ENCODE measurements around the gene MAP2K5. TPM values are rescaled to one million over a fixed set of nuclear protein-coding genes. Genes with fewer than 3 reads are reported as not detected.

MAP2K5 gene
- total RNA-seq, 1 experiment from 2014 or later, result 15.0 TPM

- Histone ChIP-seq H3K4me1 (ENCODE audit: insufficient read depth, low read length) (peaks cover 3% of the 10 kb centered on the region; the same call in 1 of the 2 replicates), H3K9me3 (ENCODE audit: control insufficient read depth, low read depth, low read length) (no peaks in the 10 kb centered on the region), H3K79me1 (ENCODE audit: insufficient read depth, low read depth, low read length, poor library complexity, severe bottlenecking) (no peaks in the 10 kb centered on the region), H2BK120ac (ENCODE audit: low read depth, low read length, poor library complexity, severe bottlenecking) (no peak overlapping the region), H3K4me2 (ENCODE audit: insufficient read depth, insufficient read length, low read length) (no peak overlapping the region), H3K18ac (ENCODE audit: insufficient read length, low read depth, low read length) (no peak overlapping the region), H3K4ac (ENCODE audit: low read depth, low read length) (no peak overlapping the region), H3K23me2 (ENCODE audit: insufficient read length, low read depth, low read length, poor library complexity, severe bottlenecking) (no peaks in the 10 kb centered on the region), H4K20me1 (ENCODE audit: control insufficient read depth, insufficient read depth, insufficient read length) (no peaks in the 10 kb centered on the region), H4K8ac (replicated peaks; ENCODE audit: insufficient read length, low read depth, low read length) (no peak overlapping the region), H3K23ac (ENCODE audit: insufficient read length, low read depth, low read length) (no peak overlapping the region), H2BK20ac (ENCODE audit: low read depth, low read length, poor library complexity, severe bottlenecking) (no peak overlapping the region), H3K79me2 (ENCODE audit: insufficient read depth, low read length) (no peaks in the 10 kb centered on the region), H2AFZ (ENCODE audit: low read length) (no peak overlapping the region), H3K56ac (ENCODE audit: insufficient read length, low read depth, low read length) (no peak overlapping the region), H3T11ph (ENCODE audit: low read length) (no peak overlapping the region), H3K27me3 (ENCODE audit: insufficient read depth, low read length) (no peaks in the 10 kb centered on the region), H2BK15ac (ENCODE audit: low read depth, low read length) (no peak overlapping the region), H3K9ac (ENCODE audit: extremely low read depth, insufficient read length, low read length) (no peak overlapping the region), H4K5ac (ENCODE audit: insufficient read length, low read depth, low read length) (no peak overlapping the region), H4K91ac (ENCODE audit: insufficient read length, low read depth, low read length) (no peak overlapping the region), H2BK5ac (ENCODE audit: insufficient read length, low read length) (no peak overlapping the region), H3K27ac (ENCODE audit: insufficient read length, low read depth, low read length) (no peak overlapping the region), H2AK5ac (ENCODE audit: insufficient read length, low read length) (no peak overlapping the region), H3K14ac (ENCODE audit: insufficient read depth, low read length) (0 out of 2 replicates have a peak overlapping the region, but pooled peaks have one; percentile 47), H2BK12ac (ENCODE audit: insufficient read length, low read depth, low read length) (no peak overlapping the region)
- Mint-ChIP-seq H3K4me3 (no peak overlapping the region), H3K27ac (peak overlapping the region in 1 of 3 experiments; percentile 77; a peak in 1 of 7 replicates), H3K9me3 (peaks cover 0 to under 1% of the 10 kb centered on the region in 2 experiments; a peak in 2 of 5 replicates), H3K27me3 (ENCODE audit: low read depth) (no peaks in the 10 kb centered on the region; the same call in 1 of the 2 replicates), H3K36me3 (ENCODE audit: insufficient read depth in 1 of 3, low read depth in 3 of 3) (peaks cover 0 to 2% (median 0%) of the 10 kb centered on the region in 3 experiments; a peak in 1 of 7 replicates), H3K4me1 (peaks cover 49 to 54% of the 10 kb centered on the region in 2 experiments)
- no peak for DNase-seq
- no peak for TF ChIP-seq CTCF (conservative IDR thresholded peaks at IDR 0.05)
- WGBS (ENCODE audit: extremely low coverage, insufficient read length, low lambda C conversion rate), result no CpG with 5 or more reads among the region's 1 CpG
These were observed 311.9 kb downstream of the MAP2K5 start for GRCh38 chr15:67854358-67854757.
